Astrocyte of the spinal cord (primary cell): ENCODE measurements around the gene AUTS2.

Source experiments
- DNase-seq: peaks from one replicate; pipeline ENCODE4 v3.0.0; 2011; ENCODE audit warnings: low read depth, low spot score
- H3K4me3 ChIP-seq: 2 replicates; pipeline ENCODE4 v1.5.1; 2011; ENCODE audit warnings: low read depth, mild to moderate bottlenecking, low read length, moderate library complexity
- CTCF ChIP-seq: IDR thresholded peaks from 2 replicates; pipeline ENCODE4 v1.5.1; 2012; ENCODE audit warnings: low read depth, mild to moderate bottlenecking, low read length, inconsistent platforms
- in situ Hi-C: cut with HindIII; loops from 2 replicates; pipeline ENCODE4 v1.10.0; 2017; ENCODE audit warnings: low sequenced_read_pairs

Gene AUTS2

GRCh38 chr7:69903410-69903809 lies 305.1 kb downstream of the AUTS2 start:
- in situ Hi-C loops = no loop called here
- no peak for TF ChIP-seq CTCF
- no peak for DNase-seq
- no peak overlapping the region for H3K4me3 ChIP-seq

- DNase-seq = no peak
- TF ChIP-seq CTCF = no peak
- no peak overlapping the region for H3K4me3 ChIP-seq
- in situ Hi-C loops = no loop called here
Observed at GRCh38 chr7:69906283-69906995, 308.2 kb downstream of the AUTS2 start.

GRCh38 chr7:69907720-69908119 lies 309.4 kb downstream of the AUTS2 start:
- no peak overlapping the region for H3K4me3 ChIP-seq
- no peak for TF ChIP-seq CTCF
- in situ Hi-C loops = no loop called here
- DNase-seq = no peak

- DNase-seq = no peak
- in situ Hi-C loops = no loop called here
- H3K4me3 ChIP-seq = no peak overlapping the region
- TF ChIP-seq CTCF = no peak
Observed at GRCh38 chr7:69908454-69908853, 310.2 kb downstream of the AUTS2 start.

GRCh38 chr7:69910150-69910549 lies 311.9 kb downstream of the AUTS2 start:
- in situ Hi-C loops = no loop called here
- no peak for DNase-seq

GRCh38 chr7:69911337-69911736 lies 313.1 kb downstream of the AUTS2 start:
- TF ChIP-seq CTCF = no peak
- H3K4me3 ChIP-seq = no peak overlapping the region
- DNase-seq = no peak
- in situ Hi-C loops = no loop called here

More at GRCh38 chr7:69910150-69910549, 311.9 kb downstream of the AUTS2 start:
- no peak for TF ChIP-seq CTCF
- H3K4me3 ChIP-seq = no peak overlapping the region
